HG02759 (cell line): Measurements from ENCODE around the gene FRMD4A.

ENCODE experiments used
- ATAC-seq: cut with Tn5 transposase; IDR thresholded peaks from one replicate; pipeline ENCODE4 v1.9.1; 2021; ENCODE audit warnings: mild to moderate bottlenecking, moderate library complexity; ENCODE audit not compliant: unreplicated experiment

The FRMD4A gene

DNA sequence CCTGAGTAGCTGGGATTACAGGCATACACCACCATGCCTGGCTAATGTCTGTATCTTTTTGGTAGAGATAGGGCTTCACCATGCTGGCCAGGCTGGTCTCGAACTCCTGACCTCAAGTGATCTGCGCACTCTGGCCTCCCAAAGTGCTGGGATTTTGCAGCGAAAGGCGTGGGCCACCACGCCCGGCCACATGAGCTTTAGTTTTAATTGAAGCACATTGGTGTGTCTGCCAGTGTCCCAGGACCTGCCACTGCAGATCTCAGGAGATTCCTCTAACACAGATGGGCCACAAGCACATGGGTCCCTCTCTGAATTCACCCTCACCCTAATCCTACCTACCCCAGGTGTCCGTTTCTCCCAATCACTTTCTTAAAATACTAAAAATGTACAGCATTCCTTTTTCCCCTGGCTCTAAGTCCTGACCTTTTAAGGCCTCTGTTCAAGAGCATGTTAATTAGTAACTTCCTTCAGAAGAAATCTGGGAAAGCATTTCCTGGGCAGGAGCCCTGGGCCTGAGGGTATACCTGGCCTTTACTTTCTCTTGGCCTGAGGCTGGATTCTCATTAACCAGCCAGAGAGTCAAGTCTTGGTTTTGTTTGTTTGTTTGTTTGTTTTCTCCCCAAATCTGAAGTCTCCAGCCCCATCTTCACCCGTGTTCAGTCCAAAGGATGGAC is 661.4 kb downstream of the FRMD4A start:
- ATAC-seq, result no peak

DNA sequence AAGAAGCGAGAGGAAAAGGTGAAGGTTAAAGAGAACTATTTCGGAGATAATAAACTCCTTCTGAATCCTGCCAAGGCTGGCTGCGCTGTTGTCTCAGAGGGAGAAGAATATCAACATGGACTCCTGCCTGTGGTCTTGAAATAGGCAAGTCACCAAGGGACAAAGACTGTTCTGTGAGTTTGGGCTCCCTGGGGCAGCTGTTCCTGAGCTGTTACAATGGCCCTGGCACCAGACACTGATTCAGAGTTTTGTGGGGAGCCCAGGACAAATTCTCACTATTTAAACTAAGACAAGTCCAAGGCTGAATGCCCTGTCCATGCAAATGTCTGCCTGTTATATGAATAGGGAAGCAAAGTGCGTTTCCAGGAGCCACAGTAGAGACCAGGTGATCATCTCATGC is 662.6 kb downstream of the FRMD4A start:
- no peak for ATAC-seq

DNA sequence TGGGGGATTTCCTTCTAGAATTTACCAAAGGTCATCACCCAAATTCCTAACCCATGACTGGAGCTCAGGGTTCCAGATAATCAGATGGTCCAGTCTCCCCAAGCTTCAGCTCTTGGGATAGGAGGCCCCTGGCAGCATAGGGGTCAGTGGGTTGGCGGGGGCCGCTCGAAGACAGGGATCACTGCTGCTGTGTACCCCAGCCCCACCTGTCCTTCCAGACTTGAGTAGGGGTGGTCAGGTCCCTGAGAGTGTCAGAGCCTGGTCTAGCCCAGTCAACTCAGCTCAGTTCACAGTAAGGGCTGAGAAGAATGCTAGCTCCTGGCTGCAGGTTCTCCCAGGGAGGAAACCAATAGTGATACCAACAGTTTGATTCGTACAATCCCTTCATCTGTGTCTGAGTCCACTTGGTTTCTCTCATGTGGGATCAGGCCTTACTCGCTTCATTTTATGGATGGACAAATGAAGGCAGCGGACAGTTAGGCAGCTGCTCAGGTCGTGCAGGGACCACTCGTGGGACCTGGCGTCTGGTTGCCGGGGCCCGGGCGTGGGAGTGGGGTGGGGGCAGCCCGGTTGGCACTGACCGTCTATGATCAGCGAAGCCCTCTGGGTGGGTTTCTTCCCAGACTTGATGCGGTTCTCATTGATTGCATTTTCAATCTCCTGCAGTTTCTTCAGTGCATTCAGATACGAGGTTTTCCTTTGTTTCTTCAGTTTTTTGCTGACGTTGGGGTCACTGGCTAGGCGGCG is 665.0 kb downstream of the FRMD4A start:
- ATAC-seq, result no peak

DNA sequence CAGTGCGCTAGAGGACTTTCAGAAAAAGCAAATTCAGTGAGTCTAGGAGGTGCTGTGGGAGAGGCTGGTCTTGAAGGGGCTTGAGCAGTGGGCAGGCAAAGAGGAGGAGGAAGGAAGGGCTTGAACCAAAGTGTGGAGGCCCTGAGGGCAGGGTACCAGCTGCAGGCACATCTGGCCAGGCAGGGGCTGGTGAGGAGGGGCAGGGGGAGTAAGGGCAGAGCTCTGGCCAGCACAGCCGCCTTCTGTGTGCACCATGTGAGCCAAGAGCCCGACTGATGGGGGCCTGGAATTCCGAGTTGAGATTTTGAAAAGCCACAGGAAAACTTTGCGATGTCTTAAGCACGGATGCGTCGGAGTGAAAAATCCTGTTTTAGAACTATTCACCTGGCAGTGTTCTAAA is 669.5 kb downstream of the FRMD4A start:
- no peak for ATAC-seq

DNA sequence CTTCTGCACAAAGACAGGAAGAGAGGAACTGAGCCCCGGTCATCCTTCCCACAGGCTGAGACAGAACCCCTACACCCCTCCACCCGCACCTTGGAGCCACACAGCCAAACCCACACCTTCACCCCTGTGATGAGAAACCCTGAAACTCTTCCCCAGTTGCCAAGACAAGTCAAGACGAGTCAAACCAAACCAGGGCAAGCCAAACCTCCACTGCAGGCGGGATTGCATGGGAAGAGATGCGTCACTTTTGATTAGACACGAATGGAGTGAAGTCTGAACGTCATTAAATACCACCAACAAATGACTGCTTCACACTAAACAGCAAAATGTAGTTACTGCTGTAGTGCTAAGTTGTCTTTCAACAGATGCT is 670.2 kb downstream of the FRMD4A start:
- ATAC-seq, result no peak

DNA sequence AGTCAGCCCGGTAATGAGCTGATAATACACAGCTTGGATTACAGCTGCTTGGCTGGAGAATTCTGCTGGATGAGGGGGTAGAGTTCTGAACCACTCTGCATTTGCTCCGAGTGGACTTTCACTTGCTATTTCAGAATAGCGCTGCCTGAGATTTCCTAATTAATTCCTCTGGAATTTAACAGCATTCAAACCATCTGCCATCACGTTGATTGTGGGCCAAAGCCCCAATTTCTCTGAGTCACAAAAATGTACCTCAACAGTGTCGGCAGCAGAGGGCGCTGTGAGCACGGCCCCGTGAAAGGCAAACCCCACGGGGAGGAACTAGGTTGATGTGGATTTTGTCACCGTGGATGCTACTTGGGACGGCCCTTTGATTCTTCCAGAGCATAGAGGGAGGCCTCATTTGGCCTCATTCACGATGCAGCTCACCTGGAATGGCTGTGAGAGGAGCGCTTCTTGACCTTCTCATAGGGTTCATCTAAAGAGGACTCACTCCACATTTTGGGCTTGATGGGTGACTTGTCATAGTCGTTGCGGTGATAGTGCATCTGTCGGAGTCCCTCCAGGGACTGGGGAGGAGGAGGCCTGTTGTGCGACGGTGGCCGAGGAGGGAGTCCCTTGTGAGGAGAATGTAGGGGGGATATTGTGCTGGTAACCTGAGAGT is 670.7 kb downstream of the FRMD4A start:
- ATAC-seq, result peak; percentile 52

DNA sequence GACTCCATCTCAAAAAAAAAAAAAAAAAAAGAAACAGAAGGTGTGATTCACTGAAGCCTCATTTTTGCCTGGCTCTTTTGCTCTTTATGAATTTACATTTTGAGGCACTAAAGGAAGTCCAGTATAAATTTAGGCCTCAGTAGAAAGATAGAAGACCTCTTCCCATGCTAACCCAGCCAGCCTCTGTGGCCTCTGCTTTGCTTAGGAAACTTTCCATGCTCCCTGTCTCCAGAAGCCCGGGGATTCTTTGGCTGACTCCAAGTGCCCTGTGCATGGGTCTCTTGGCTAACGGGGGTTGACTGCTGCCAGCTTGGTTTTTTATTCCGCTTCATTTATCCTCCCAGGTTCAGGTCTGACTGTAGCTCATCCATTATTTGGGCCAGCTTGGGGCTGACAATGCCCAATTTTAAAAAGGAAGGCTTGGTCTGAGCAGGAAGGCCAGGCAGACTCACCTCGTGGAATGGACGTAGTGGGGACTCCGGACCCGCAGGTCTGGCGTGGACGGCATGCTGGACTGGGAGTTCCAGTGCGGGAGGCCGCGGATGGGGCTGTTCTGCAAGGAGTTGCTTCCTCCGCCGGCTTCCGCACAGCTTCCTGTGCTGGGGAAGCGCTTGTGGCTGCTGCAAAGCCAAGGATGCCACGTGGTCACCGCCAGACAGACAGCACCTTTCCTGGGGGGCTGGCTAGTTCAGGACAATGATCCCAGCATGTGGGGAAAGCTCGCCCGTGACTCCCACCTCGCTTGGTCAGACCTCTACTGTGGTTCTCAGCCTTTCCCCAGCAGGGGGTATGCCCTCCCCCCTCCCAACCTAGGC is 671.6 kb downstream of the FRMD4A start:
- no peak for ATAC-seq

DNA sequence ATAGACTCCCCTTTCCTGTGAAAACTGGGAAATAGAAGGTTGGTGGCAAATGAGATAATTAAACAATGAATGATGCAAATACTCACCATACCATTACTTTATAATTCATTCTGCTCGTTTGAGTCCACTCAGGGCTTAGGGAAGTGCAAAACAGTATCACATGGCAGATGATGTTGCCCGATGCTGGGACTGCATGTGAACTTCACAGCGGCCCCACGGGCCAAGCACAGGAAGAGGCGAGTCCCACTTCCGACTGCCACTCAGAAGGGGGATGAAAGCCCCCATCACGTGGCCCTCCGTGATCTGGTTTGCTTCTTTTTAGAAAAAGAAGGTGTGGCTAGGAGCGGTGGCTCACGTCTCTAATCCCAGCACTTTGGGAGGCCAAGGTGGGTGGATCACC is 672.5 kb downstream of the FRMD4A start:
- ATAC-seq, result peak; percentile 43

DNA sequence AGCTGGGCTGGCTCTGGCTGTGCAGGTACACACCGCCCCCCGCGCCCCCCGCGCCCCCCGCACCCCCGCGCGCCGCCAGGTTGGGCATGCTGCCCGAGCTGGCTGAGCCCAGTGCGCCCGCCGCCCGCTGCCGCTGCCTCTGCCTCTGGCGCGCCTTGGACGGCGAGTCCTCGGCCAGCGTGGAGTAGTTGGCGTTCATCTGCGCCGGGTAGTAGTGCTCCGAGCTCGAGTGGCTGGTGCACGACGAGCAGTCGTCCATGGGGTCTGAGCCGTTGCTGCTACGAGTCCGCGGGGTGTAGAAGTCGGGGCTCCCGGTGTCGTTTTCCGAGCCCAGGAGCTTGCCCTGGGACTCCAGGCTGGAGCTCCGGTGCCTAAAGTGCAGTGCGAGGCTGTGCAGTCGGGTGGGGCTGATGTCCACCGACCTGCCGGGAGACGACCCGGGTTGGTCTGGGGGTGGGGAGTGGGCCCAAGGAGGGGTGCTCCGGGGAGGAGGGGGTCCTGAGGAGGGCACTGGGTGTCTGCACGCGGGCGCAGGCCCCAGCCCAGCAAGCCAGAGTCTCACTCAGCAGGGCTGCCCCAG is 673.5 kb downstream of the FRMD4A start:
- no peak for ATAC-seq

DNA sequence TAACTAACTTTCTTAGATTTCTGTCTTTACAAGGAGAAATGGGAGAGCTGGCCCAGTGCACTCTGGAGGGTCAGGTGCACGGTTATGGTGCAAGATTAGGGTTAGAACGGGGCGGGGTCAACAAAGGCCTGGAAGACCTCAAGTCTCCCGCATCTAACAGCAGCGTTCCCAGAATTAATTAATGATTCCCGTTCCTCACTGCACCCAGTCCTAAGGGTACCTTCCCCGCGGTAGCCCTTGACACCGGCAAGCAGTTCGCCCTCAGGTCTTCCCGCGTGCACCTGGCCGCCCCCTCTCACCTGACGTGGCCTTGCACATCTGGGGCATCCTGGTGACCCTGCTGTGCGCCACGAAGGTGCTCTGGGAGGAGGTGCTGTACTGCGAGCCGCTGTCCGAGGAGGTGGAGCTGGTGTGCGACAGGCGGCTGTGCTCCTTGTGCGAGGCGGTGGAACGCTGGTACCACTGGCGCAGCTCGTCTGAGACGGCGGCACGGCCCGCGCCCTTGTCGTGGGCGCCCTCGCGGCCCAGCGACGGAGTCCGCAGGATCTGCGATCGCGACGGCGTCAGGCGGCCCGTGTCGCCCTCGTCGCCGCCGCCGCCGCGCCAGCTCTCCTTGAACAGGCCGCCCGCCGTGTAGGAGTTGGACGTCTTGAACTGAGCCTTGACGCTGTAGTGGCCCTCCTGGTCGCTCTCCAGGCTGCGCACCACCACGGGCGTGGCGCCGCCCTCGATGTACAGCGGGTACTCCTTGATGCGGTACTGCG is 674.2 kb downstream of the FRMD4A start:
- ATAC-seq, result no peak

DNA sequence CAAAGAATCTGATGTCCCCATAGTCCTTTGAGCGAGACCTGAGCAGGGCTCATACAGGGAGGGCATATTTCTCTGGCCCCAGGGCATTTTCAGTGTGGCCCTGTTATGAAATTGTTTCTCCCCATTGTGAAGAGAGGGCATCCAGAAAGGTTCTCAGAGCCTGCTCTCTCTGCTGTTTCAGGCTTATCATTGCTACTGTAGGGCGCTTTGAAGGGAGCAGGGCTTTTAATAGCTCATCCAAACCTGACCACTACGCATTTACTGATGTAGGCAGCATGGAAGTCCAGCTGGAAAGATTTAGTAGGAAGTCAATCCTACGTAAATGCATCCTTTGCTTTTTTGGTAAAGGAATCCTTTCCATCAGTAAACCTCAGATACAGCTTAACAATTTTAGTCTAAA is 675.9 kb downstream of the FRMD4A start:
- no peak for ATAC-seq

DNA sequence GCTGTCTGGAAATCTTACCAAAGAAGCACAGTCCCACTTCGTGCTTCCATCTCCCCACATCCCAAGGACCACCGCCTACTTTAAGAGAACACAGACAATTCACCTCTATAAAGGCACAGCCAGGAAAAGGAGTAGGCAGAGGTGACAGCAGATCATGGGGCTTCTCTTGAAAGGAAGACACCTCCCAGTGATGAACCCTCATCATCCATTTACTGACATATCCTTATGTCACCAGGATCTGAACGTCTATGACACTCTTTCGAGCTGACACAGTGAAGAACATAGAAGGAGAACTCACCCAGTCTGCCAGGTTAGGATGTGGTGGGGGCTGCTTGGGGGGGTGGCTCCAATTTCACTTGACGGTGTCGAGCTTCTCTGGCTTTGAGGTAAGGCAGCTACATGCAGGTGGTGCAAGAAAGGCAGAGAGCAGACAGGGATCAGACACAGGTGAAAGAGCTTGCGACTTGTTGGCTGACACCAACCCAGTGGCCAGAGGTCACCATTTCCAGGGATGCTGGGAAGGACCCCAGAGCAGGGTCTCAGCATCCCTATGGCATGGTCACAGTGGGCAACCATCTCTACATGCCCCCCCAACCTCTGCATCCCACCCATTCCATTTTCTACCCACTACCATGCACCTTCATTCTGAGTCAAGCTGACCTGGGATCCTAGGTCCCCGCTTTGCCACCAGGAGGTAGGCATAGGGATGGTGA is 676.5 kb downstream of the FRMD4A start:
- no peak for ATAC-seq

DNA sequence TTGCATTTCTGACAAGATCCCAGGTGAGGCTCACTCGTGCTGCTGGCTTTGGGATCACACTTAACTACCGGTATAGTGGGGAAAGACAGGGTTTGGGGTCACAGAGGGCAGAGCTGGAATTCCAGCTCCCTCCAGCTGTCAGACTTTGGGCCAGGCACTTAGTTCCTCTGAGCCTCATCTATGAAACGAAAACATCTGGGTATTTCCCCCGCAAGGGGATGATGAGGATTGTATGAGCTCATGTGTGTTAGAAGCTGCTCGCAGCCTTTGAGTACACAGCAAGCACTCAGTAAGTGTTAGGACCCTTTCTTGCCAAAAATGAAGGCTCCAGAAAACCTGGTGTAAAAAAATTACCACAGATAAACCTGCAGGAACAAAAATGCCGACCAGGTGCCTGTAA is 677.9 kb downstream of the FRMD4A start:
- ATAC-seq, result no peak

DNA sequence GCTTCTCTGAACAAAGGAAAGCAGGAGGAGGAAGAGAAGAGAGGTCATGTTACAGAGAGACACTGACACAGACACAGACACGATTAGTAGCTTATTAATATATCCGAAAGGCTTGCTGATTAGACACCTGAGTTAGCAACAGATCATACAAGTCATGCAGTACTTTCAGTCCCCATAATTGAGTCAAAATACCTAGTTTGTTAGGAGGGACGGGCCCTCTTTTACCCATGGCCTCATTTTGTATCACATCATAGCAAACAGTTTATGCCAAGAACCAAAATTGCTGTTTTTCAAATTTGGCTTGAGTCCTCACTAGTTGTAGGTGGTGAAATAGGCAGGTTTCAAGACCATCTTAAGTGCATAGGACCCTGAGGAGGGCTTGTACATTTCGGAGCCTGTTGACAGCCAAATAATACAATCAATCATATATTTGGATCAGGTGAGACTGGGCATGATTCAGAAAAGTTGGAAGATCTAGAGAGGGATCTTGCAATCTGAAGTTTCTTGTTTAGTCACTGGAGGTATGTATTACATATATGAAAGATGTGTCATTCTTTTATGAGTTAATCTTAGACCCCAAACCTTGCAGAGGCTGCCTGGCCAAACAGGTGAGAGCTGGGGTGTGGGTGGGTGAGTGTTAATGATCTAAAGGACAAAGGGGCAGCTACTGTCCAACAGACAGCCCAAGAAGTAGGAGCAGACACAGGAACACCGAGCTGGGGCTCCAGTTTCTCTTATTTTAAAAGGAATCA is 678.6 kb downstream of the FRMD4A start:
- no peak for ATAC-seq

DNA sequence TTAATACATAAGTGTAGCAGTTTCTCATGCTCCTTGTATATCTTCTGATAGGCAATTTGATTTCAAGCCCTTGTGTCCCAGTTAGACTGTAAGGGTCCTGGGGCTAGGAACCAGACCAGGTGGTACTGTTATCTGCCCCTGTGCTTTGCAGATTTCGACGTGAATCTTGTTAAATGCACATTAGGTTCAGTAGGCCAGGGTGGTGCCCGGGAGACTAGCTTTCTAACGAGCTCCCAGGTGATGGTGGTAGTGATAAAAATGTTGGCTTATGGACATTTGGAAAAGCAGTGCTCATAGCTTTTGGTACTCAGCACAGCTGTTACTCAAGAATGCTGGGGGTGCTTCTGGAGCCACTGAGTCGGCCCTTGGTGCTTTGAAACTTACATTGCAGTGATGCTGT is 679.8 kb downstream of the FRMD4A start:
- ATAC-seq, result no peak

DNA sequence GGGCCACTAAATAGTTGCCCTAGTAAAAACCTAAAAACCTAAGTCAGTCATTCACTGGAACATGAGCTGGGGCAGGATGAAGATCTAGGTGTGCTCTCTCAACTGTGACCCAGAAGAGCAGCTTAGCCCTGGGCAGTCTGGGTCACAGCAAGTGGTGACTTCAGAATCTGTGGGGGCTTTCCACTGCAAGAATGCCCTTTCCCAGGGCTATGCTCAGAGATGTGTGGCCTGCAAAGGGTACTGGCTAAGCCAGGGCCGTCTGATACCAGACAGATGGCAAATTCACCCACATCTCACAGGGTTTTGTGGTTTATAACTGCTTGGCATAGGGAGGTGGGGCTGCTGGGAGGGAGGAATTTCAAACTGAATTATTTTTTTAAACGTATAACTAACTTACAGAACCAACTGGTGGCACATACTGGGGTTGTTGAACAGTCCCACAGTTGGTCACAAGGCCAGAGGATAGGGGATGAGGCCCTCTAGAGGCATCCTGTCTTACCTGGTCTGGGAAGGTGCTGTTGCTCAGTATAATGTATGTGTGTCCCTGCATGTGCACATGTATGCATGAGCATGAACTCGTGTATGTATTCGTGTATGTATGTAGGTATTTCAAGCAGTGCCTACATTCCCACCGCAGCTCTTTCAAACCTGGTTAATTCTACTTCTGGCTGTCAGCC is 680.7 kb downstream of the FRMD4A start:
- ATAC-seq, result peak; percentile 67

DNA sequence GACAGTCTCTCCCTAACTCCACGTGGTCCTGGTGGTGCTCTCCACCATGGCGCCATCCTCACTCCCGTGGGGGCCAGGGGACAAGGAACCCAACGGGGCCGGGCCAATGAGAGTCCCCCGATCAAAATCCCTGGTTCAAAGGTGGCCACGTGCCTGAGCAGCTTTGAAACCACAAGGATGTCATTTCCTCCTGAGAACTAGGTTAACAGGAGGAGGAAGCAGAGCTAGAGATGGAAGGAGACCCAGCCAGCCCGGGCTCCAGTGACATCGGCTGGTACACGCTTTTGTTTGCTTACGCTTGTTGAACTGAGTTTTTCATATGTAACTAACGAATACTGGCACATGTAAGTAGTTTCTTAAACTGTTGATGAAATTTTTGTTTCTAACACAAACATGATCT is 682.3 kb downstream of the FRMD4A start:
- no peak for ATAC-seq

DNA sequence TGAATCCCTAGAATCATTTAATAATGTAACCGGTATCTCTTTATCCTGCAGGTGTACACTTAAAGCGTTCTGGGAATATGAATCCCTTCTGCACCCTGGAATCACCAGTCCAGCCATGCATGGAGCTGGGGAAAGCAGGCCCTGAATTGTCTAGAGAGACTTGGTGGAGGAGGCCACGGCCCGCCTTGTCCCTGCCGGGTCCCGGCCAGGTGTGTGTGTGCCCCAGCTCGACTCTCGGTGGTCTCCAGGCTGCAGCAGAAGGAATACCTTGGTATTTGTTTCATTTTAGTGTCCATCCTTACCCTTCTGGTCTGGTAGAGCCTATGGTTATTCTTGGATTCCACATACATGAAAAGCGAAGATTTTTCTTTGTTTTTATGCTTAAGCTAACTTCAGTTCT is 685.9 kb downstream of the FRMD4A start:
- ATAC-seq, result no peak
